OCI-M2 (cell line): Measurements from ENCODE around the gene CCDC148.

Experiments used
- DNase-seq: peaks from one replicate; lab custom pipeline; 2025; ENCODE audit not compliant: unreplicated experiment; lab: John Stamatoyannopoulos, UW

CCDC148 gene

DNA sequence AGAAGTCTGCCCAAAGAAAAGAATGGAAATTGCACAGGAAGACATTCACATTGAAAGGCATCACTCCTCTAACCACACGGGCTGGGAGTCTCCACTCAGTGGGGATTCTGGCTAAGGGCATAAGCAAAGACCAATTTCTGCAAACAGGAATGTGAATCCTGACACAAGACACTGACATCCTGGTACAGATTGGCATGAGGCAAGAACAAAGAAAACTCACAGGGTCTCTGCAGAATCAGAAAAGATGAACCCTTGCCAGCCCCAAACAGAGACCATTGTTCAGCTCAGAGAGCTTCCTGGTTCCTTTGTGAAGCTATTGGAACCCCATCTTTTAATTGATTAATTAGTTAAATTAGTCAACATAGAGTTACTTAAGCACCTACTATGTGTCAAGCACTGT is 272.6 kb downstream of the CCDC148 start:
- DNase-seq, result no peak

DNA sequence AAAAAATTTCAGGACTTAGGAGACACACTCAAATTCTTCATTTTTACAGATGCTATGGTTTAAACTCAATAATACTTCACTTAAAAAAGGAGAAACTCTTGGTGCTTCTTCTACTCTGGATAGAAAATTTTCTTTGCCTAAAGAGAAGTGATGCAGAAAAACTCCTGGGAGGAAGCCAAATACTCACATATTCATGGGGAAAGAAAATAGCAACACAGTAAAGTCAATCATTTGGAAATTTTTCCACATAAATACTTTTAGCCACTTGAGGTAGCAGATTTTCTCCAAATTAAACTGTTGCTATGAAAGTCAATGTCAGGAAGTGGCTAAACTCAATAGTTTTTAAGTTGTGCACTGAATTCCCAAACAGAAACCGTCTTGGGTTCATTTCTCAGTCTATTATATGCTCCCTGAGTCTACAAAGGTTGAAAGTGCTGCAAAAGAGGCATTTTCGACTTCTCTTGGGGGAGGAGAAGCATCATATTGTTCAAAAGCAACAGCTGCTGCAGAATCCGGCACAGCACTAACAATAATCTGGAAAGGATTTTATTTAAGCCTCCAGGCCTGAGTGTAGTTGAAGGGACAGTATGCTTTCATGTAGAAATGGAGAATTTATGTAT is 273.8 kb downstream of the CCDC148 start:
- no peak for DNase-seq

DNA sequence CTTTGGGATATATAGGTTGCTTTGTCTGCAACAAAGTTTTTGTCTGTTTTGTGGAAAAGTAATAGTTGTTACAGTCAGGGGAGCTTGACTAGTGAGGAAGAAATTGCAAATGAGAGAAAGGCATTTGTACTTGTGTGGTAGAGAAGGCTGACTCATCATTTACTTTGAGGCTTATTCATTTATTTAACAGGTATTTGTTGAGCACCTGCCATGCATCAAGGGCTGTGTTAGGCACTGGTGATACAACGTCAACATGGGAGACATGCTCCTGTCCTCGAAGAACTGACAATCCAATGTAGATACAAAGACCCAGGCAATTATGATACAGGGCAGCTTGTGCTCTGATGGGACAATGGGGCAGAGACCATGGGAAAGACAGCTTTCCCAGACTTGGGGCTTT is 275.4 kb downstream of the CCDC148 start:
- DNase-seq, result no peak

DNA sequence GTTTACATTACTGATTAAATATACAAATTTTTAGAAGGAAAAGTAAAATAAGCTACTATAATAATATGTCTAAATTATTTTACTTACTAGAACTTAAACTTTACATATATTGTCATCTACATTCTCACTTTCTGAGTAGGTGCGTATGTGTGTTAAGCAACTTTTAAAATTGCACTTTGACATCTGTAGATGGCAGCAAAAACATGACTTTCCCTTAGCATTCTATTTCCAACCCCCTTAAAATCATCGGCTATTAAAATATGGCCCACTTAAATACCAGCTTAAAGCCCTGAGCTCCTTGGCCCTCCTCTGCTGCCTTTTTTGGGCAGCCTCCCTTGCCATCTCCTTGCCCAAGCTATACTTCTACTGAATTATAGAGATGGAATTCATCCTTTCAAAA is 276.9 kb downstream of the CCDC148 start:
- no peak for DNase-seq

DNA sequence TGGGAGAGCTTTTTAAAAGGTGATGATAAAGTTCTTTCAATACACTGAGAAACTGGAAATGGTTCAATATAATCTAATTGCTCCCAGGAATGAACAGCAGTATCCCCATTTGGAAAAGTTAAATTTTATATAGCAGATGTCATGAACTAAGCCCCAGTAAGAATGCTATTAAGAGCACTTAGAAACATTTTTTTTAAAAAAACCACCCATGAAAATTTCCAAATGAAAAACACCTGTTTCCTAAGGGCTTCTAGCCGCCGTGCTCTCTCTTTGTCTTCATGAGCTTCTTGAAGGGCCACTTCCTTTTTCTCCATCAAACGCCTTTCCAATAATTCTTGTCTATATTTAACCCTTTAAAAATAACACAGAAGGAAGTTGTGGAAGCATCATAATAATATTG is 277.9 kb downstream of the CCDC148 start:
- no peak for DNase-seq

DNA sequence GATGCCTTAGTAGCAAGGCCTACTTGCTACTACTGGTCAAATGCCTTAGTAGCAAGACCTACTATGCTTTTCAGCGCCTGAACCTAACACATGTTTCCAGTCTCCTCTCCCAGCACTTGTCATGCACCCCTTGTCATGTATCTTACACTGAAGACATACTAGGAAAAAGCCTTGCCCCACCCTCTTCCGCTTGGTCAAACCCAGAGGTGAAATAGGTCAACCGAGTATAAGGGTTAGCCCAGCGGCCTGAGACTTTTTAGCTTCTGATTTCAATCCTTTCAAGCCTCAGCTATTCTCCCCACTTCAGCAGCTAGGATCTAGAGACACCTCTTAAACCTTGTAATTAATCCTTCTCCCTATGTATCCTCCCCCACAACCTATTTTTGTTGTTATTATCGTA is 281.6 kb downstream of the CCDC148 start:
- no peak for DNase-seq

DNA sequence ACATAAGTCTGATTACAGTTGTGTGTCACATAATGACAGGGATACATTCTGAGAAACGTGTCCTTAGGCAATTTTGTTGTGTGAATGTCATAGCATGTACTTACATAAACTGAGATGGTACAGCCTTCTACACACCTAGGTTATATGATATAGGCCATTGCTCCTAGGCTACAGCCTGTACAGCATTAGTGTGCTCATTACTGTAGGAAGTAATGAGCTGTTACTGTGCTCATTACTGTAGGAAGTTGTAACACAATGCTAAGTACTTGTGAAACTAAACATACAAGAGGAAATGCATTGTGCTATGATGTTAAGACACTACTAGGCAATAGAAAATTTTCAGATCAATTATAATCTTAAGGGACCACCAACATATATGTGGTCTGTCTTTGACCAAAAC is 282.1 kb downstream of the CCDC148 start:
- DNase-seq, result no peak

DNA sequence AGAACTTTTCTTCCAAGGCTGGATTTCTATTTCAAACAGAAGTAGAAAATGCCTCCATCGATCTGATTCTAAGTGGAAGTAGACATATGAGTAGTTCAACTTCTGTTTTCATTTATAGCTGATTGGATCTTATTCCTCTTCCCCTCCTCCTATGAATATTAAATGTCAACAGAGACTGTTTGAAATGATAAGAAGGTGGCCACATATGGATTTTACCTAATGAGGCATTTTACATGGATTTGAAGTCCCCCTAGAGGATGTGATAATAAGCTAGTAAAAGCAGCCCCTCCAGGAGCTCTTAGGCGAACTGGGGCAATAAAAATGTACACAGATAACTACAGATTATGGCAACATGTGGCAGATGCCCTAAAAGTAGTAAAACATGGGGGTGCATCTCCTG is 283.8 kb downstream of the CCDC148 start:
- DNase-seq, result no peak

DNA sequence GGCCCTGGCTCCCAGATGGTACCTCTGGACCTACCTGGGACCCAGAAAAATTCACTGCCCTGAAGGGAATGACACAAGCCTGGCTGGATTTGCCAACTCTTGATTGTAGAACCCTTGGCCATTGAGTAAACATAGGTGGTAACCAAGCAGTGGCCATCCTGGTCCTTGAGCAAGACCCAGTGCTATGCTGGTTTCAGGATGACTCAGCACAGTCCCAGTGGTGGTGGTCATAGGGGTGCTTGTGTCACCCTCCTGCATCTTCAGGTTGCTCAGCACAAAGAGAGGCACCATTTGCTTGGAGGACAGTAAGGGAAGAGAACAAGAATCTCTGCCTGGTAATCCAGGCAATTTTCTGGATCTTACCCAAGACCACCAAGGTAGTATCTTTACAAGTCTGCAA is 302.0 kb downstream of the CCDC148 start:
- no peak for DNase-seq

DNA sequence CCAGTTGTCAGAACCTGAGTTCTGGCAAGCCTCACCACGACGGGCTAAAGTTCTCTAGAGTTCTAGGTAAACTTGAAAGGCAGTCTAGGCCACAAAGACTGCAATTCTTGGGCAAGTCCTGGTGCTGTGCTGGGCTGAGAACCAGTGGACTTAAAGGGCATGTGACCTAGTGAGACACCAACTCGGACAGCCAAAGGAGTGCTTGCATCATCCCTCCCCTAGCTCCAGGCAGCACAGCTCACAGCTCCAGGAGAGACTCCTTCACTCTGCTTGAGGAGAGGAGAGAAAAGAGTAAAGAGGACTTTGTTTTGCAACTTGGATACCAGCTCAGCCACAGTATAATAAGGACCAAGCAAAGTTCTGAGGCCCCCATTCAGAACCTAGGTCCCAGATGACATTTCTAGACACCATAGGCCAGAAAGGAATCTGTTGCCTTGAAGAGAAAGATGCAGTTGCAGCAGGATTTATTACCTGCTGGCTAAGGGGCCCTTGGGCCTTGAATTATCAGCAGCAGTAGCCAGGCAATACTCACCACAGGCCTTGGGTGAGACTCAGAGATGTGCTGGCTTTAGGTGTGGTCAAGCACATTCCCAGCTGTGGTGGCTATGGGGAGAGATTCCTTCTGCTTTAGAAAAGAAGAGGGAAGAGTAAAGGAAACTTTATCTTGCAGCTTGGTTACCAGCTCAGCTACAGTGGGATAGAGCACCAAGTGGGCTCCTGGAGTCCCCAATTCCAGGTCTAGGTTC is 303.1 kb downstream of the CCDC148 start:
- no peak for DNase-seq

DNA sequence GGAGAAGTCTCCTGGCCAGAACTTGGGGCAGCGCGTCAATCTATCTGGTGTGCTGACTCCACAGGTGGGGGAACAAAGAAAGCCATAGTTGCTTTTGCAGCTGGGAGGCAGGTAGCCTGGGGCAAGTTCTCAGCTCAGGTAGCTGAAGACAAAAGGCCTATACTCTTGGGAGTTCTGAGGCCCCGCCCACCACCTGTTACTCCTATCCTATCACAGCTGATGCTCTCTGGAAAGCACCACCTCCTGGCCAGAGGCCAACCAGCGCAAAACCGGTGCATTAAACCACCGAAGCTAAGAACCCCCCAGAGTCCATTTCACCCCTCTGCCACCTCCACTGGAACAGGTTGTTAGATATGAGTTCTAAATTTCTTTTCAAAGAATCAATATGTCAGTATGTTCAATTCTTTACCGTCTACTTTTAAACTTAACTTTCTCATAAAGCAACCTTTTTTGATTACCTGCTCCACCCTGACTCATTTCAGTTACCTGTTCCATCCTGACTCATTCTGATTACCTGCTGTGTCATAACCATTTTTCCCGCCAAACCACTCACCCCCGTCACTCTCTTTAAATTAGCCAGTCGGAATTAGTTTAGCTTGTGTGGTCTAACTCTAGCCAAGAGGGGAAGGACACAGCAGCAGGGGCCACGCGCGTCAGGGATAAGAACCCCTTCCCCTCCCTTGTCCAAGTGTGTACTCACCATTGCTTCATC is 311.5 kb downstream of the CCDC148 start:
- DNase-seq, result no peak

DNA sequence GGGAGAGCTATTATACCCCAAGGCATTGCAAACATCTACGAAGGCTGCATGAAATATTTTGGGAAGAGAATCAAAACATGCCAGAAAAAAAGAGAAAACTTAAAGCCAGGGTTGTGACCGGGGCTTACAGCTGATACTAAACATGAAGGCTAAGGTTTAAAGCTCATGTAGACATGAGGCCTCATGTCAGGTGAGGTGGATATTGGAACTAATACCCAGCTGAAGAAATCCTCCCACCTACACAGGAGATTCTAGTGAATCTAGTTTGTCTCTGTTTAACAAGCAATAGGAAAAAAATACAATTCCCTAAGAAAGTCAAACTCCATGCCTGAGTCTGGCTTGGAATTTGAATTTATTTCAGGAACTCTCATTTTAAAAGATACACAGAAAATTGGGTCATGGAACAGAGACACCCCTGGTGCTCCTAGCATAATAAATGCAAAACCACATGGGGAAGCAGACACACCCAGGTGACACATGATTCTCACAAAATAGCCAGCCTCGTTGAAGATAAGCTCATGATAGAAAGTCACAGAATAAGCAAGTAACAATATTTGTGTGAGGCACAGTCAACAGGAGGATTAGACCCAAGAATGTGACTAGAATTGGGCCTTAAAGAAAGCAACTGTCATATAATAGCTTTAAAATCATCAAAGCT is 312.7 kb downstream of the CCDC148 start:
- DNase-seq, result no peak

DNA sequence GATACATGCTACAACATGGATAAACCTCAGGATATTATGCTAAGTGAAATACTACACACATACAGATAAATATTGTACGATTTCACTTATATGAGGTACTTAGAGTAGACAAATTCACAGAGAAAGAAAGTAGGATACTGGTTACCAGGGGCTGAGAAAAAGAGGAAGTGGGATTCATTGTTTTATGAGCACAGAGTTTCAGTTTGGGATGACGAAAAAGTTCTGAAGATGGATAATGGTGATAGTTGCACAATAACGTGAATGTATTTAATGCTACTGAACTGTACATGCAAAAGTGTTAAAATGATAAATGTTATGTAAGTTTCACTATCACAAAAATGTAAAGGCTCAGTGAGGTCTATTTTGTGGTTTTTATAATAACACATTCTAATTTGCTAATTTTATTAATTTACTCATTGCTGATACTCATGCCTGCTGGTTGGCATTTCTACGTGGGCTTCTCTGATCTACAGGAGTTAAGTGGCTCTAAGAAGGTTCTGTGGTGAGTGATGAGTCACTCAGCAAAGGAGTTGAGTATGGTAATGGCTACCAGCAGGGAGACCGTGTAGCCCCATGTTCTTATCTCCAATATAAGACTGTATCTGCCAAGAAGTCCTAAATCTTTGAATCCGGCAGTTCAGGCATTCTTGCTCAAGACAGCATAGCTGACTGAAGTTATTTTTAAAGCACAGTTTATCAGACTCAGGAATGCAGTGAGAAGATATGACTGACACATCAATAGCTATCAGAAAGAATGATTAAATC is 313.8 kb downstream of the CCDC148 start:
- no peak for DNase-seq

DNA sequence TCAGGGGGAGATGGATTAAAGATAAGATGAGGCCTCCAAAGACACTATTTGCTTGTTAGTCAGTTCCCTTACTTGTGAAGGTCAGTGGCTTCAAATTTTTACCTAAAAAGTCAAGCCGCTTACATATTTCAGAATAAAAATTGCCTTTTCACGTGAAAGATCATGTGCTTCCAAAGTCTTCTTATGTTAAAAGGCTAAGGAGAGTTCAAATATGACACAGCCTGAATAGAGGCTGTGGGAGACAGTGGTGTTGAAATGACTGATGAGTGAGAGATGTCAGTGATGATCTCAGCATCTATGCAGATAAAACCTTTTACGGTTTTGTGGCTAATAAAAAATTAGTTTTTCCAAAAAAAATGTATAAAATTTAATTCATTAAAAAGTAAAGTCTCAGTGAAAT is 314.4 kb downstream of the CCDC148 start:
- DNase-seq, result no peak

DNA sequence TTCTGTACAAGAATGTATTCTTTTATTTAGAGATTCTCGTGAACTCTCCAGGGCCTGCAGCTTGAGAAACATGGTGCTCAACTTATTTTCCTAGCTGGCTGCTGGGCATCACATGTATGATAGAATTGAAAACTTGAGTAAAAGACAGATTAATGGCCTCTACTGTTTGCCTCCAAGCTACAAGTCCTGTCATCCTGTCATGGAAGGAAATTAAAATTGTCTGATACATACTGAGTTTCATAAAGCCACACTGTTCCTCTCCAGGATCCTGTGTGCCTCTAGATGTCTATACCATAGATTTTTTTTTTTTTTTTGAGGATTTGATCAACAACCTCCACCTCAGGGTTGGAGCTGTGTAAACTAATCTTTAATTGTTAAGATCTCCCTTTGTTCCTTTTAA is 316.4 kb downstream of the CCDC148 start:
- no peak for DNase-seq

DNA sequence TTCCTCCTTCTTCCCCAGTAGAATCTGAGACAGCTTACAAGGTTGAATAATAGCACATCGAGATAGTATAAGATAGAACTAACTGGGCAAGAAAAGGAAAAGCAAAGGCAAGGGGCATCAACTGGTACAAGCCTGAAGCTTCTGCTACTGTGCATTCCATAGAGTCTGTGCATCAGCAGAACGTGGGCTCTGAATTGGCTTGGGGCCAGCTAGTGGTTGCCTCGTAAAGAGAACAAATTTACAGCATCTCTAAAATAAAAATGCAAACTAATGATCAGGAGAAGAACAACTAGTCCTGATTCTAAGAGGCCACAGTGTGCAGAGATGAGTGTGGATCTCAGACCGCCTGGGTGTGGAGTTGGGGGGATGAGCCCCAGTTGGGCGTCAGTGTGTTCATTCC is 318.3 kb downstream of the CCDC148 start:
- DNase-seq, result no peak

DNA sequence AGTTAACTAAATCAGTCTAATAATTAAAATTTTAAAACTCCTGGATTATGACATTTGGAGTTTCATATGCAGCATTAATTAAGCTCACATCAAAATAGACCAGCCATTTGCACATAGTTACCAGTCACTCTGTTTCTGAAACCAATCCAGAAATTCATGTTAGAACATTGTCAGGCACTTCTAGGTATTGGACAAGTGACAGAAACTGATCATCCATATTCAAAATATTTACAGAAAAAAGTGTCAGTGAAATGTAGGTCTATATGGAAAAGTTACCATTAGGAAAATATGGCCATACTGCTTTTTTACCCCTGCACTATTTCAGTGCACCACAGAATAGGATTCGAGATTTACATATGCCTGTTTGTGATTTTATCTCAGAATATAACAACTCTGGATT is 321.5 kb downstream of the CCDC148 start:
- DNase-seq, result no peak

DNA sequence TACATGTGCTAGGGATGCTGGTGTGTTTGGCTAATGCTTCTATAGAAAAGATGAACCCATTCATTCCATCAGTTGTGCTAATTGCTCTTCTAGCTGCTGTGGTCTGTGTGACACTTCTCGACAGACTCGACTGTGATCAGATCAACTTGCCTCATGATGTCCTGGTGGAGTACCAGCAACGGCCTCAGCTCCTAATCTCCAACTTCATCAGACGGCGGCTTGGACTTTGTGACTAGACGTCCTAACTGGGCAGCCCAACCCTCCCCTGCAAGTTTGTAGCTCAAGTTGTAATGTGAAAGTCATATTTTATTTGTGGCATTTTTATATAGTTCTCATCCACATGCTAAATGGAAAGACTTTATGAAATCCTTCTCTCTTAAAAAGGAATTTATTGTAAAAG is 321.9 kb downstream of the CCDC148 start:
- no peak for DNase-seq

DNA sequence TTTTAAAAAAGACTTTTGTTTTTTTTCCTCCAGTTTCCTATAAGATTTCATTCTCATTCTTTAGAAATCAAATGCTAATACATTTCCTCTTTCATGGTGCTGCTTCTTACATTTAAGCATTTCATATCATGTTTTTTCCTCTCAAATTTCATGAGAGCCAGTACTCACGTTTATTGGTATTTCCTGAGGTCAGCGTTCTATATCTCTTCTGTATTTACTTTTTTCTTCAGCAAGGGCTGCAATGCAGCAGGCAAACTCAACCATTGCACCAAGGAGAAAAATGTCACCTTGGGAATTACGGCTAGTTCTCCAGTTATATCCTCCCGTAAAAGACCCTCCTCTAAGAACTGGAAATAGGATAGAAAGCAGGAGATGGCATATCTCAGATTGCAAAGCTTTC is 322.5 kb downstream of the CCDC148 start:
- DNase-seq, result no peak

DNA sequence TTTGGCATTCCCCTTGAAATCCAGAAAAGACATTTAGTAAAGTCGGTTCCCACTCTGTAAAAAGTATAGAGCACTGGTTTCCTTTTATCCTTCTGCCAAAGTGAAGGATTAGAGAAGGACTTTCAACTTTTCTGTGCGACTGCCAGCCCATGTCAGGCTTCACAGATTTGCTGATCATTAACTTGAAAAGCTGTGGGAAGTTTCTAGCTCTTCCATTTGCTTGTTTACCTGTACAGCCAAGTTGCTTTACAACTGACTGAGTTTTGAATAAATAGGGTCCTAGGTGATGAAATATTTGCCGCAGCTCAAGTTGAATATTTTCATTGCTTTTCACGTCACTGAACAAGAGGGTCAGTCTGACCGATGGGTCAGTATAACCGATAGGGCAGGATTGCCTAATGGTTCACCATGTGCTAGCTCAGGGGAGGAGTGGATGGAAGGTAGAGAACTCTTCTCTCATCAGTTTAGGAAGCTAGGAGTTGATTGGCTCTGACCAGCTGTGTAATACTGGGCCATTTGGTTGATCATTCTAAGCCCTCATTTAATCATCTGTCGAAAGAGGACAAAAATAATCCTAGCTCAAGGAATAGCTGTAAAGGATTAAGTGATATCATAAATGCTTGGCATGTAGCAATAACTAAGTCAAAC is 324.5 kb downstream of the CCDC148 start:
- no peak for DNase-seq

DNA sequence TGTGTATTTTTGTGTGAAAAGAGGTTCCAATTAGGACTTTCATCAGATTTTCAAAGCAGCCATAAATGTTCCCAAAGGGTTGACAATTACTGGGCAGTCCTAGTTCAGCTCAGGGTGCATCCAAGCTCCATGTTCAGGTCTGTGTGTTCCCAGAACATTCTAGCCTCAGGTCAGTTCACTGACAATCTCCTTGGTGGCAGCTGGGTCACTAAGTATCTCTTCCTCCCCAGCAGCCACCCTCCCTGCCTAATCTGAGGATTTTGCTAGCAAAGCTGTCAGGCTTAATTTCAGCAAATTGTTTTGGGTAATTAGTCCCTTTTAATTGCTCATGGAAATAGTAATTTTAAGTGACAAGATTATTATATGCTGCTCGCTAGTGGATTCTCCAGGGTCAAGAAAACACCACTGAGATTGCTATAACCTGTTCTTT is 325.1 kb downstream of the CCDC148 start:
- no peak for DNase-seq
